ENCODE results near the gene CANX.
"Not testable (repeated sequence)": the region's sequence is repeated elsewhere in the genome, so short reads cannot be mapped to it uniquely, and the experiment has no call there.

GRCh38 chr5:179689212-179689611 is 9.6 kb upstream of the CANX start:
- not testable (repeated sequence) for TF ChIP-seq CTCF (IDR thresholded peaks at IDR 0.05; ENCODE audit: low read depth, low read length, poor library complexity, severe bottlenecking); EZH2phosphoT487 (IDR thresholded peaks at IDR 0.05; ENCODE audit: borderline replicate concordance, low read length)
